NCI-H345 treated with DMSO at 0.1 percent for 48 hours (cell line): ENCODE data around the gene PLPP7.
"Not testable (repeated sequence)": the region's sequence is repeated elsewhere in the genome, so short reads cannot be mapped to it uniquely, and the experiment has no call there.

Source experiments
- DNase-seq: peaks from one replicate; lab custom pipeline; 2025; ENCODE audit not compliant: unreplicated experiment; lab: John Stamatoyannopoulos, UW

PLPP7 gene

DNA sequence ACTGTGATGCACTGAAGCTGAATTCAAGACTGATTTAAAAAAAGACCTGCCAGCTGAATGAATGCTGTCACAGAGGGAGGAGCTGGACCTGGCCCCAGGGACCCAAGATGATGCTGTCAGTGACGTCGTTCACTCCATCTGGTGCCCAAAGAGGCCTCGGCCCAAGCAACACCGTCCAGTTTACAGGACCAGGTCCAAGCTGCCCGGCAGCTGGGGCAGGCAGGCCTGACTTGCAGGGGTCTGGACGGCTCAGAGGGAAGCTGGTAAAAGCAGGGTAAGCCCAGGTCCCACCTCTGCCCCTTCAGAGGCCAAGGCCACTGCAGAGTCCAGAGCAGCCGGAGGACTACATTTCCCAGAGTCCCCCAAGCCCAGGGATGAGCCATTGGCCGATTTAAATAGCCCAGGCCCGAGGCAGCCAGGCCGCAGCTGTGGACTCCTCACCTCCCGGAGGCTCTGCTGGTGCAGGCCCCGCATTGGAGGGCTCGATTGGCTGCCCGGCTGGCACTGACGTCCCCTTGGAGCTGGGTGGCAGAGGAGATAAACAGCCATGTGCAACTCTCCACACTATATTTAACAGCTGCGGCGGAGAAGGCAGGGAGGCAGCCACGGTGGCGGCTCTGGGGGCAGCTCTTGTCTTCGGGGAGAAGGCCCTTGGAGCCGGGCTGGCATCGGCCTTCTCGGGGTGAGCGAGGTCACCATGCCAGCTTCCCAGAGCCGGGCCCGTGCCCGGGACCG lies at the start of gene PLPP7:
TSS of gene PLPP7 (plus strand) at position 423 of the 735 bp plus-strand sequence. CDS start at position 698, 275 bp downstream.
- no peak for DNase-seq

DNA sequence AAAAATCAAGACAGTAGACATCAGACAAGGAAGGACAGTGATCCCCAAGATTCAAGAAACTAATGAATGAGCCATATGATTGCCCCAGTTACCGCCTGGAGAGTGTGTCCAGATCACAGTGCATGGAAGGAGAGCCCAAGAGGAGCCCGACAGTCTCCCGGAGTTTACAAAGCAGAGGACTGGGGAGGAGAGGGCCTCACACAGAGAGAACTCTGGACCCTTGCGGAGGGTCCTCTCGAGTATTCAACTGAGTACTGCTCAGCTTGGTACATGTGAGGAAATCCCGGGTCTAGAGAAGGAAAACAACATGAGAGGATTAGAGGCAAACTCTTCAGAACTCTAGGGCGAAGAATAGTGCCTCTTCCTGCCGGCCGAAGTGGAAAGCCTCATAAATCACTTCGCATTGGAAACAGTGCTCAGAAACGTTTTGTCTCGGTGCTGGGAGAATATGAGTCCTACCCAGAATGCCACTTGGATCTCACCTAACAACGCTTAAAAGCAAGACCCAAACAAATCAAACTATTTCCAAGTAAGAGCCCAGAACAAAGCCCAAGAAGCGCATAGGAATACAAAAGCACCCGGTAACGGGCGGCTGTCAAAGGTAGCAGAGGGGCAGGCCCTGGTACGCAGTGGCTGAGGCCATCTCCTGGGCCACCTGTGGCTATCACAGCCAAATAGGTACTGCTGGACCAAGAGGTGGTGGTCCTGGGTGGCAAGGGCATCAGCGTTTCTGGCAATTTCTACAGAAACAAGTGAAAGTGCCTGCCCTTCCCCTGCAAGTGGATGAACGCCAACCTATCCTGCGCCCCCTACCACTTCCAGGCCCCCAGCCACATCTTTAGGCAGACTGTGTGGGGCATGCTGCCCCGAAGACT lies 49.2 kb upstream of the PLPP7 start:
- DNase-seq, result no peak

- not testable (repeated sequence) for DNase-seq
These were observed 45.2 kb upstream of the PLPP7 start for GRCh38 chr9:131244331-131244730.

- no peak for DNase-seq
These were observed 42.9 kb upstream of the PLPP7 start for GRCh38 chr9:131246618-131247017.

- DNase-seq, result no peak
These were observed 37.4 kb upstream of the PLPP7 start for GRCh38 chr9:131252120-131252519.

- DNase-seq, result no peak
These were observed 35.5 kb upstream of the PLPP7 start for GRCh38 chr9:131253891-131254491.

- no peak for DNase-seq
These were observed 34.9 kb upstream of the PLPP7 start for GRCh38 chr9:131254626-131255025.

DNA sequence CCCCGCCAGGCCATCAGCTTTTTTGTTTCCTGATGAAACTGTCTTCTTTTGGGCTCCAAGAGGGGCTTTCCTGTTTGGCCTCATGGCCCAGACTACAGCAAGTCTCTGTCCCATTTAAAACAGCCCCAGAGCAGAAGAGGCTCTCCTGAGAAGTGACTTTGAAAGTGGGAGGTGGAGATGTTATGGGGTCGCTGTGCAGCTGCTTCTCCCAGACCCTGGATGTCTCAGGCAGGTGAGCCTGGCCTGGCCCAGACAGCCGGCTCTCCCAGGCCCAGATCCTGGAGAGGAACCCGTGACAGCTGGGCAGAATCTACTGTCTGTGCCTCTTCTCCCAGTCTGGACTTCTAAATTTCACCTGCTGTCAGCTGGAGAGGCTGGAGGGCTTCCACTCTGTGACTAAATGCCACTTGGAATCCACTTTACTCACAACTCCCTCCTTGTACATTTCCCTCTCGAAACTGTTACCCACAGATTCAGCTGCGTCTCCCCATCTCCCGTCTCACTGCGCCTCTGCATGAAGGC lies 33.8 kb upstream of the PLPP7 start:
- DNase-seq, result no peak

- no peak for DNase-seq
These were observed 32.1 kb upstream of the PLPP7 start for GRCh38 chr9:131257266-131258025.

DNA sequence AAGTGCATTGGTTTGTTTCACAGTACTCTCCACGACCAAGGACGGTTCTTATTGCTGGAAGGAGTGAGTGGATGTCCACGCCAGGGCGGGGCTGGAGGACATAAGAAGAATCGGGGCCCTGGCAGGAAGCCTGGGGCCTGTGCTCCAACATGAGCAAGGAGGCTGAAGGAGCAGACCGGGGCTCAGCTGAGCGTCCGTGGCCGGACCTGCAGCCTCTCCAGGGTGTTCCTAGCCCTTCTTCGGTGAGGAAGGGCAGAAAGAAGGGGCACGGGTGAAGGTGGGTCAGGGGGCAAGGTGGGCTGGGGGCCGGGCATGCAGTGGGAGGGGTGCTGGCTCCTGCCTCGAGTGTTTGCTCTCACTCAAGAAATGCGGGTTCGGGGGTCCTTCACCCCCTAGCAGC lies 31.3 kb upstream of the PLPP7 start:
- no peak for DNase-seq

GRCh38 chr9:131258698-131259431 lies 30.7 kb upstream of the PLPP7 start:
- DNase-seq, result no peak

DNA sequence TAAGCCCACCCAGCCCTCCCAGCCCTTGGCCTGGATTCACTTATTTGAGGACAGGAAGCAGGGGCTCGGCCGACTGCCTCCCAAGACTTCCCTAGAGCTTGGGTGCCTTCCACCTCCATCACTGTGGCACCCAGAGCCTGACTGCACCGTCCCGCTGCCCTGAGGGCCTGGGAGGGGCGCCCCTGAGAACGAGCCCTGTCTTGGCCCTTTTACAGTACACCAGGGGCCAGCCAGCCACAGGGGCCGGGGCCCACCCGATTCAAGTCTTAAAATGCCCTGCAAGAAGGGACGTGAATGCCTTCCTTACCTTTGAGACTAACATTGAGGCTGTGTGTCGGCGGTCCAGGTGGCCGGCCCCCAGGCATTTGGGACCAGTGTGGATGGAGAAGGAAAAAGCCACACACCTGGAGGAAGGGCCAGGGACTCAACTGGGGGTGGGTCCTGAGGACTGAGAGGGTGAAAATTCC lies 30.1 kb upstream of the PLPP7 start:
- DNase-seq, result no peak

DNA sequence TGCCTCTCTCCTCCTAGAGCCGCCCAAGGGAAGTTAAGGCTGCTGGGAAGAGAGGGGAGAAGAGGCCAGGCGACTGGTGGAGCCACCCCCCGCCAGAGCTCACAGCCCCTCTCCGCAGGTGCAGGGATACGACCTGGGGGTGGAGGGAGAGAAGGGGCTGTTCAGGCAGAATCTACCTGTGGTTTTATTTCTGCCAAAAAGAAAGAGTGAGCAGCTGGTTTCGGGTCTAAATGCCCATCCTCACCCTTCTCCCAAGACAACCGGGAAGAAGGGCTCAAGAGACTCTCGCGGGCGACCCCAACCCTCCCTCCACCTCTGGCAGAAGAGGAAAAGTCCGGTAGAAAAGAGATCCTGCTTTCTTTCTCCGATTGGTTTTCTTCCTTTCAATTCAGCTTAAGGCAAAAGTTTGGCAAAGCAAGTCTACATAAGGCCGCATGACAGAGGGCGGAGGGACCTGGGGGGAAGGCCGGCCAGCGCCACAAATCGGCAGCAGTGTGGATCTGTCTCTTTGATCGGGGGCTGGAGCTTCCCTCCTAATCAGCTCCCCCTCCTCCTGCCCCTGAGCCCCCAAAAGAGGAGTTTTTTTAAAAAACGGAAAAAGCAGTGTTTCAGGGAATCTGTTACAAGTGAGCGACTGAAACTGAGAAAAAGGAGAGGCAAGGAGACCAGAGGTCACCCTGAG lies 29.5 kb upstream of the PLPP7 start:
- no peak for DNase-seq

DNA sequence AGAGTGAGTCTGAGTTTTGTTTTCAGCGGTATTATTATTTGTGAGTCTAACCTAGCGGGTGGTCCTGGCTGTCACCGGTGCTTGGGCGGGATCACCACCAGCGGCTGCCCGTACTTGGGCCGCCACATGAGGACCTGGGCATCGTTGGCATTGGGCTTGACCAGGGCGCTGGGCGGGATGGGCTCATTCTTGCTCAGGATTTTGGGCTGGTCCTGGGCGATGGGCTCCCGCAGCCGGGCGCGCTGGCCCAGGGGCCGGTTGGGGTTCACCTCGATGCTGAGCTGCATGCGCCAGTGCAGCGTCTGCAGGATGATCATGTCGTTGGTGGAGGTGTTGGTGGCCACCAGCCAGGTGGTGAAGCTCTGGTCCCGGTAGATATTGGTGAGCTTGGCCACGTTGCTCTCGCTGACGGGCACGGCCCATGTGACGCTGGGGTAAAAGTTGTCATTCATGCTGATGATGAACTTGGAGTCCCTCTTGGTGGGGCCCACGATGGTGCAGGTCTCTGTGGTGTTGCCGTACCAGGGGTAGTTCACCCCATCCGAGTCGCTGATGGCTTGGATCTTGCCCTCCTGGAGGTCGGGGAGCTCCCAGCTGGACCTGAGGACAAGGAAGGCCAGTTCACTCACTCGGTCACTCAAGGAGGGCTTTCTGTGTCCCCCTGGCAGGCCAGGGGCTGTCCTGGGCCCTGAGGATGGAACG lies 28.6 kb upstream of the PLPP7 start:
- no peak for DNase-seq

GRCh38 chr9:131262327-131263032 lies 27.0 kb upstream of the PLPP7 start:
- DNase-seq, result no peak

- not testable (repeated sequence) for DNase-seq
These were observed 26.5 kb upstream of the PLPP7 start for GRCh38 chr9:131263033-131263343.

DNA sequence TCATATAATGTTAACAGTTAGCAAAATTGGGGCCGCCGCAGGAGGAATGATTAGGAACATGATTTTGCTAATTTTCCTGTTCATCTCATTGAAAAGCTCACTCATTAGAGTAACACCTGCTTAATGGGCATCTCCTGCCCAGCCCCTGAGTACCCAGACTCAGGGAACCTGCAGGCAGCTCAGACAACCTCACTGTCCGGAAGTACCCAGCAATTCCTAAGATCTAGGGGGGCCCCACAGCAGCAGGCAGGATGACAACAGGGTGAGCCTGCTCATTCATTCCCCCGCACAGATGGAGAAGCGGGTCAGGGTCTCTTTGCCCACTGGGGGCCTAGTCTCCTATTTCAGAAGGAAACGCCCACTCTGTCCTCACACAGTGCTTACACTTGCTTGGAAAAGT lies 25.8 kb upstream of the PLPP7 start:
- DNase-seq, result no peak

GRCh38 chr9:131264231-131264630 lies 25.3 kb upstream of the PLPP7 start:
- no peak for DNase-seq
